H1 (cell line): ENCODE measurements around the gene RGS9. TPM values are rescaled to one million over a fixed set of nuclear protein-coding genes. Genes with fewer than 3 reads are reported as not detected.

ENCODE experiments used
- CTCF ChIA-PET: fragments of 300-600 bp; sonication (Branson Sonifier 250); formaldehyde crosslinking; loops from one replicate; lab custom pipeline; 2021; ENCODE audit not compliant: partially characterized antibody; lab: Charles Lee
- POLR2A ChIA-PET: fragments of 300-600 bp; sonication (Branson Sonifier 250); formaldehyde crosslinking; loops from one replicate; lab custom pipeline; 2021; ENCODE audit warnings: inconsistent platforms; ENCODE audit not compliant: partially characterized antibody; lab: Charles Lee
- DNase-seq, 2 experiments: peaks; one replicate each; pipeline versions ENCODE4 v3.0.0 to v3.0.0-alpha.2; 2010 to 2022; ENCODE audit warnings: low spot score in 2 of 2, low read depth in 1 of 2, mixed read lengths in 1 of 2
- FAIRE-seq: peaks from 2 replicates; lab custom pipeline; 2011; peaks lifted over from hg19 to GRCh38; lab: Jason Lieb, UNC
- H2AFZ ChIP-seq: 2 replicates; pipeline ENCODE4 v1.8.1; 2012; ENCODE audit warnings: low read length, inconsistent platforms
- H2AK5ac ChIP-seq: 2 replicates; pipeline ENCODE4 v1.6.1; 2013; ENCODE audit warnings: low read depth, low read length
- H2BK120ac ChIP-seq: replicated peaks from 2 replicates; pipeline ENCODE3; 2013; ENCODE audit warnings: low read depth, low read length, inconsistent platforms
- H2BK12ac ChIP-seq: 2 replicates; pipeline ENCODE4 v1.6.1; 2013; ENCODE audit warnings: low read depth, low read length
- H2BK15ac ChIP-seq: 2 replicates; pipeline ENCODE4 v1.6.1; 2013; ENCODE audit warnings: low read length
- H2BK20ac ChIP-seq: 2 replicates; pipeline ENCODE4 v1.6.1; 2013; ENCODE audit warnings: low read length
- H2BK5ac ChIP-seq: 2 replicates; pipeline ENCODE4 v1.6.1; 2013; ENCODE audit warnings: low read depth, low read length
- H3K14ac ChIP-seq: 2 replicates; pipeline ENCODE4 v1.6.1; 2013; ENCODE audit warnings: inconsistent platforms; ENCODE audit not compliant: insufficient read length
- H3K18ac ChIP-seq: 2 replicates; pipeline ENCODE4 v1.6.1; 2013; ENCODE audit warnings: low read length; ENCODE audit errors: extremely low read depth
- H3K23ac ChIP-seq: 2 replicates; pipeline ENCODE4 v1.6.1; 2013; ENCODE audit warnings: inconsistent platforms; ENCODE audit not compliant: insufficient read length
- H3K23me2 ChIP-seq: 2 replicates; pipeline ENCODE4 v1.6.1; 2013; ENCODE audit warnings: low read depth, low read length
- H3K27ac ChIP-seq: 2 replicates; pipeline ENCODE4 v1.6.1; 2011; ENCODE audit warnings: low read depth, low read length, inconsistent platforms
- H3K27me3 ChIP-seq, 4 experiments: replicated peaks in 1 of 4; 1 replicate in 1 of 4; 2 replicates in 3 of 4; pipeline versions ENCODE4 v1.6.1 to v1.8.1; 2011 to 2013; ENCODE audit warnings: low read length in 3 of 4, mild to moderate bottlenecking in 3 of 4, inconsistent platforms in 2 of 4, mixed read lengths in 2 of 4, moderate library complexity in 1 of 4; ENCODE audit not compliant: control insufficient read depth in 3 of 4, insufficient read depth in 3 of 4; ENCODE audit errors: extremely low read depth in 1 of 4
- H3K36me3 ChIP-seq, 4 experiments: 2 replicates each; pipeline versions ENCODE4 v1.6.1 to v1.8.1; 2011 to 2013; ENCODE audit warnings: mild to moderate bottlenecking in 4 of 4, low read length in 3 of 4, moderate library complexity in 2 of 4, control low read depth in 1 of 4, inconsistent platforms in 1 of 4; ENCODE audit not compliant: insufficient read depth in 4 of 4, control insufficient read depth in 2 of 4
- H3K4ac ChIP-seq: replicated peaks from 2 replicates; pipeline ENCODE3; 2013; ENCODE audit warnings: low read length, low read depth, mixed read lengths, inconsistent platforms; ENCODE audit not compliant: insufficient read length
- H3K4me1 ChIP-seq, 4 experiments: replicated peaks in 1 of 4; 1 replicate in 1 of 4; 2 replicates in 3 of 4; pipeline versions ENCODE4 v1.6.1 to v1.8.1; 2011 to 2013; ENCODE audit warnings: low read length in 3 of 4, inconsistent platforms in 2 of 4, mixed read lengths in 1 of 4; ENCODE audit not compliant: insufficient read depth in 4 of 4, control insufficient read depth in 3 of 4
- H3K4me2 ChIP-seq, 2 experiments: 2 replicates each; pipeline versions ENCODE4 v1.6.1 to v1.8.1; 2011 to 2013; ENCODE audit warnings: low read depth in 2 of 2, low read length in 2 of 2, control low read depth in 1 of 2, inconsistent platforms in 1 of 2, mild to moderate bottlenecking in 1 of 2; ENCODE audit not compliant: insufficient read depth in 1 of 2
- H3K4me3 ChIP-seq, 4 experiments: fragments of 200-600, 300-600 bp in 1 of 4; sonication (generic), shearing (Covaris generic), sonication (Bioruptor Twin) in 1 of 4; 2 replicates each; pipeline versions ENCODE4 v1.5.1 to v1.8.1; 2011 to 2016; ENCODE audit warnings: low read length in 4 of 4, low read depth in 3 of 4, control low read depth in 2 of 4, inconsistent platforms in 2 of 4, mild to moderate bottlenecking in 2 of 4, mixed read lengths in 1 of 4, moderate library complexity in 1 of 4; ENCODE audit not compliant: insufficient read depth in 2 of 4; ENCODE audit errors: extremely low read depth in 1 of 4
- H3K56ac ChIP-seq: replicated peaks from 2 replicates; pipeline ENCODE3; 2013; ENCODE audit warnings: low read depth, mild to moderate bottlenecking, mixed read lengths, low read length, inconsistent platforms; ENCODE audit not compliant: insufficient read length
- H3K79me1 ChIP-seq: 2 replicates; pipeline ENCODE4 v1.6.1; 2013; ENCODE audit warnings: low read depth, low read length, control low read depth
- H3K79me2 ChIP-seq, 2 experiments: 2 replicates each; pipeline versions ENCODE4 v1.6.1 to v1.8.1; 2012 to 2013; ENCODE audit warnings: low read length in 2 of 2, mild to moderate bottlenecking in 2 of 2, inconsistent platforms in 1 of 2; ENCODE audit not compliant: insufficient read depth in 2 of 2, control insufficient read depth in 1 of 2
- H3K9ac ChIP-seq, 4 experiments: replicated peaks in 1 of 4; 1 replicate in 1 of 4; 2 replicates in 3 of 4; pipeline versions ENCODE4 v1.6.1 to v1.8.1; 2011 to 2013; ENCODE audit warnings: low read depth in 3 of 4, low read length in 3 of 4, control low read depth in 2 of 4, mild to moderate bottlenecking in 2 of 4, moderate library complexity in 2 of 4, inconsistent platforms in 1 of 4; ENCODE audit errors: extremely low read depth in 1 of 4
- H3K9me3 ChIP-seq, 2 experiments: 2 replicates each; pipeline versions ENCODE4 v1.6.1 to v1.8.1; 2012 to 2013; ENCODE audit warnings: mild to moderate bottlenecking in 2 of 2, moderate library complexity in 2 of 2, control low read depth in 1 of 2, inconsistent platforms in 1 of 2, low read depth in 1 of 2, low read length in 1 of 2, mixed read lengths in 1 of 2; ENCODE audit not compliant: insufficient read depth in 2 of 2
- H4K20me1 ChIP-seq, 2 experiments: replicated peaks in 1 of 2; 2 replicates each; pipeline versions ENCODE3 to v1.8.1; 2011 to 2013; ENCODE audit warnings: inconsistent platforms in 2 of 2, low read length in 2 of 2, mild to moderate bottlenecking in 1 of 2; ENCODE audit not compliant: insufficient read depth in 2 of 2, control insufficient read depth in 1 of 2
- H4K5ac ChIP-seq: 2 replicates; pipeline ENCODE4 v1.6.1; 2013; ENCODE audit warnings: low read length, low read depth, mixed read lengths, inconsistent platforms; ENCODE audit not compliant: insufficient read length
- H4K8ac ChIP-seq: 2 replicates; pipeline ENCODE4 v1.8.0; 2013; ENCODE audit warnings: mild to moderate bottlenecking, moderate library complexity, low read length, inconsistent platforms; ENCODE audit not compliant: insufficient read depth; ENCODE audit errors: extremely low read depth
- H4K91ac ChIP-seq: replicated peaks from 2 replicates; pipeline ENCODE3; 2013; ENCODE audit warnings: low read length, mixed read lengths, inconsistent platforms; ENCODE audit not compliant: insufficient read length
- ASH2L ChIP-seq: fragments of 200-600, 300-600 bp; sonication (generic); IDR thresholded peaks from one replicate; pipeline ENCODE4 v1.7.1; 2017; ENCODE audit warnings: low read length
- CBX5 ChIP-seq: fragments of 300-800, 300-1000 bp; sonication (generic); IDR thresholded peaks from 2 replicates; pipeline ENCODE4 v1.7.1; 2016; ENCODE audit warnings: antibody characterized with exemption, low read length, low read depth
- HDAC2 ChIP-seq, 2 experiments: fragments of 300-600 bp in 1 of 2; sonication (generic) in 1 of 2; IDR thresholded peaks; 2 replicates each; pipeline ENCODE4 v1.6.1; 2011 to 2012; ENCODE audit warnings: low read depth in 2 of 2, low read length in 2 of 2, mild to moderate bottlenecking in 2 of 2, moderate library complexity in 2 of 2, borderline replicate concordance in 1 of 2, inconsistent platforms in 1 of 2
- JUND ChIP-seq: IDR thresholded peaks from 2 replicates; pipeline ENCODE4 v1.6.1; 2011; ENCODE audit warnings: mild to moderate bottlenecking, improper control_type of control experiment, low read length
- PHF8 ChIP-seq: fragments of 200-600 bp; sonication (generic); conservative IDR thresholded peaks from 2 replicates; pipeline ENCODE4 v1.7.1; 2012; ENCODE audit warnings: low read depth, mild to moderate bottlenecking, inconsistent platforms, low read length, moderate library complexity
- POLR2A ChIP-seq, 2 experiments: IDR thresholded peaks; 1 replicate in 1 of 2; 2 replicates in 1 of 2; pipeline ENCODE4 v1.6.1; 2011; ENCODE audit warnings: low read depth in 2 of 2, low read length in 2 of 2, mild to moderate bottlenecking in 2 of 2; ENCODE audit errors: control extremely low read depth in 1 of 2
- POLR2AphosphoS5 ChIP-seq: IDR thresholded peaks from 2 replicates; pipeline ENCODE4 v1.6.1; 2011; ENCODE audit warnings: low read depth, low read length
- RAD21 ChIP-seq, 2 experiments: IDR thresholded peaks in 1 of 2; conservative IDR thresholded peaks in 1 of 2; 2 replicates each; pipeline ENCODE4 v1.6.1; 2011; ENCODE audit warnings: low read depth in 2 of 2, low read length in 2 of 2, improper control_type of control experiment in 1 of 2, inconsistent platforms in 1 of 2, mild to moderate bottlenecking in 1 of 2, moderate library complexity in 1 of 2
- TCF12 ChIP-seq: IDR thresholded peaks from 2 replicates; pipeline ENCODE4 v1.6.1; 2011; ENCODE audit warnings: low read depth, mild to moderate bottlenecking, low read length
- WGBS, 2 experiments: shearing (Covaris generic) in 1 of 2; methylation state at CpG; one replicate each; pipeline versions ENCODE4 v1.1.6 to v1.1.7; 2013 to 2015; ENCODE audit warnings: low lambda C conversion rate in 2 of 2, mixed read lengths in 2 of 2, inconsistent platforms in 1 of 2, low coverage in 1 of 2, missing lambda C conversion rate in 1 of 2; ENCODE audit not compliant: insufficient replicate concordance in 2 of 2, insufficient coverage in 1 of 2, insufficient read length in 1 of 2; ENCODE audit errors: extremely low coverage in 1 of 2, missing lambda C conversion rate in 1 of 2; 5-methylcytosine and 5-hydroxymethylcytosine counted together
- polyA plus RNA-seq, 7 experiments: library from polyadenylated mRNA; depleted of rRNA in 3 of 7; stranded (reverse) in 5 of 7; unstranded in 2 of 7; fragments of >200 nt in 5 of 7; fragments of 200-250 nt in 2 of 7; gene quantifications; 1 replicate in 5 of 7; 2 replicates in 1 of 7; 4 replicates in 1 of 7; pipeline versions ENCODE4 v1.2.1 to v1.2.3, GENCODE V29; 2011 to 2013; ENCODE audit warnings: missing spikeins in 2 of 7, mixed read lengths in 2 of 7
- total RNA-seq: library from RNA; stranded (reverse); fragmentation: NEBNext Ultra II Directional; extraction: Animal tissue kit (Norgen Biotek cat#: 25700); gene quantifications from 2 replicates; pipeline ENCODE4 v1.2.1, GENCODE V29; 2021
- TF ChIP-seq, protein P1 (sequence below): IDR thresholded peaks from 2 replicates; pipeline ENCODE4 v1.6.1; 2012; ENCODE audit warnings: inconsistent platforms

Gene RGS9
- total and polyA plus RNA-seq, 2 of the 8 experiments (the other 6 are each of a cell fraction or from before 2014, with no cell fraction given), result 8.9 to 20.5 TPM

GRCh38 chr17:65204001-65204400 is 66.8 kb downstream of the RGS9 start:
- H4K8ac ChIP-seq, result no peak overlapping the region
- H3K4me1 ChIP-seq, result peaks cover 0 to under 1% (median 0%) of the 10 kb centered on the region in 4 experiments; a peak in 1 of 7 replicates
- TF ChIP-seq, protein P1, sequence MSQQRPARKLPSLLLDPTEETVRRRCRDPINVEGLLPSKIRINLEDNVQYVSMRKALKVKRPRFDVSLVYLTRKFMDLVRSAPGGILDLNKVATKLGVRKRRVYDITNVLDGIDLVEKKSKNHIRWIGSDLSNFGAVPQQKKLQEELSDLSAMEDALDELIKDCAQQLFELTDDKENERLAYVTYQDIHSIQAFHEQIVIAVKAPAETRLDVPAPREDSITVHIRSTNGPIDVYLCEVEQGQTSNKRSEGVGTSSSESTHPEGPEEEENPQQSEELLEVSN, result no peak
- TF ChIP-seq CBX5 (no peak), POLR2A (IDR thresholded peaks at IDR 0.05; ENCODE audit: control extremely low read depth in 1 of 2, low read depth in 2 of 2, low read length in 2 of 2) (no peak), TCF12 (no peak), PHF8 (no peak), RAD21 (IDR thresholded peaks at IDR 0.05 in 1 of 2, conservative IDR thresholded peaks at IDR 0.05 in 1 of 2; ENCODE audit: low read depth in 2 of 2, low read length in 2 of 2) (no peak), JUND (no peak), HDAC2 (IDR thresholded peaks at IDR 0.05; ENCODE audit: borderline replicate concordance in 1 of 2, low read depth in 2 of 2, low read length in 2 of 2) (no peak), POLR2AphosphoS5 (no peak), ASH2L (no peak)
- H3K14ac ChIP-seq, result no peak overlapping the region
- no peak overlapping the region for H2BK20ac ChIP-seq
- no peak overlapping the region for H3K27ac ChIP-seq
- H3K79me2 ChIP-seq, result no peaks in the 10 kb centered on the region
- no peak overlapping the region for H3K18ac ChIP-seq
- no peak for FAIRE-seq
- ChIA-PET POLR2A (no interaction called here), CTCF (interaction anchor here (1.1 to 1.8 kb wide), 2 partner anchors 28 to 784 kb away, joined by 3 read pairs; no protein-coding TSS in a partner anchor)
- H2AK5ac ChIP-seq, result no peak overlapping the region
- H4K91ac ChIP-seq, result no peak overlapping the region
- H2BK15ac ChIP-seq, result no peak overlapping the region
- no peaks in the 10 kb centered on the region for H3K9me3 ChIP-seq
- no peak overlapping the region for H2BK120ac ChIP-seq
- H4K5ac ChIP-seq, result no peak overlapping the region
- H3K23me2 ChIP-seq, result peaks cover 2% of the 10 kb centered on the region; the same call in 1 of the 2 replicates
- H3K4me3 ChIP-seq, result no peak overlapping the region
- no peaks in the 10 kb centered on the region for H3K36me3 ChIP-seq
- H3K27me3 ChIP-seq, result no peaks in the 10 kb centered on the region
- H2AFZ ChIP-seq, result no peak overlapping the region
- no peak overlapping the region for H2BK12ac ChIP-seq
- no peak overlapping the region for H3K4ac ChIP-seq
- no peak overlapping the region for H3K4me2 ChIP-seq
- no peak for DNase-seq
- no peaks in the 10 kb centered on the region for H3K79me1 ChIP-seq
- H3K23ac ChIP-seq, result no peak overlapping the region
- H2BK5ac ChIP-seq, result no peak overlapping the region
- WGBS, 2 experiments, result 94% methylated on average over 13 of the region's 13 CpGs; no CpG with 5 or more reads in 1 of the 2 experiments
- no peaks in the 10 kb centered on the region for H4K20me1 ChIP-seq
- no peak overlapping the region for H3K9ac ChIP-seq
- no peak overlapping the region for H3K56ac ChIP-seq
